DMS53 treated with DMSO at 0.1 percent for 48 hours (cell line): Measurements from ENCODE around the gene TSPAN31.
A peak's percentile ranks its signal among the peaks of the same experiment; 100 is the strongest.
"Not testable (repeated sequence)": the region's sequence is repeated elsewhere in the genome, so short reads cannot be mapped to it uniquely, and the experiment has no call there.

Experiments used
- DNase-seq: peaks from one replicate; lab custom pipeline; 2025; ENCODE audit not compliant: unreplicated experiment; lab: John Stamatoyannopoulos, UW

TSPAN31 gene

GRCh38 chr12:57744777-57745484 lies at the start of gene TSPAN31:
TSPAN31 (plus strand) TSS chr12:57745039; CDS start chr12:57745155, 116 bp downstream.
- peak; percentile 99 for DNase-seq

- DNase-seq: no peak
Observed at GRCh38 chr12:57695770-57696432, 48.9 kb upstream of the TSPAN31 start.

- DNase-seq: no peak
Observed at GRCh38 chr12:57697076-57697475, 47.8 kb upstream of the TSPAN31 start.

- no peak for DNase-seq
Observed at GRCh38 chr12:57698414-57698813, 46.4 kb upstream of the TSPAN31 start.

- DNase-seq: no peak
Observed at GRCh38 chr12:57700317-57700716, 44.5 kb upstream of the TSPAN31 start.

- no peak for DNase-seq
Observed at GRCh38 chr12:57707250-57707649, 37.6 kb upstream of the TSPAN31 start.

- DNase-seq: no peak
Observed at GRCh38 chr12:57708296-57708695, 36.5 kb upstream of the TSPAN31 start.

GRCh38 chr12:57712701-57713100 lies 32.1 kb upstream of the TSPAN31 start:
- DNase-seq: no peak

- DNase-seq: no peak
Observed at GRCh38 chr12:57713209-57713608, 31.6 kb upstream of the TSPAN31 start.

- DNase-seq: not testable (repeated sequence)
Observed at GRCh38 chr12:57715036-57715748, 29.6 kb upstream of the TSPAN31 start.

- no peak for DNase-seq
Observed at GRCh38 chr12:57715786-57716185, 29.1 kb upstream of the TSPAN31 start.

GRCh38 chr12:57716305-57716704 lies 28.5 kb upstream of the TSPAN31 start:
- no peak for DNase-seq

- DNase-seq: no peak
Observed at GRCh38 chr12:57717131-57717530, 27.7 kb upstream of the TSPAN31 start.

- no peak for DNase-seq
Observed at GRCh38 chr12:57717846-57718640, 26.8 kb upstream of the TSPAN31 start.

- no peak for DNase-seq
Observed at GRCh38 chr12:57718641-57719528, 26.0 kb upstream of the TSPAN31 start.

- DNase-seq: no peak
Observed at GRCh38 chr12:57719777-57720605, 24.8 kb upstream of the TSPAN31 start.

GRCh38 chr12:57720606-57721595 lies 23.9 kb upstream of the TSPAN31 start:
- no peak for DNase-seq
